GM18867 (cell line): ENCODE measurements around the gene CAGE1.
"Not testable (repeated sequence)": the region's sequence is repeated elsewhere in the genome, so short reads cannot be mapped to it uniquely, and the experiment has no call there.

ENCODE experiments used
- ATAC-seq: cut with Tn5 transposase; IDR thresholded peaks from one replicate; pipeline ENCODE4 v1.9.1; 2021; ENCODE audit warnings: mild to moderate bottlenecking, moderate library complexity; ENCODE audit not compliant: unreplicated experiment

Gene CAGE1

GRCh38 chr6:7410851-7411250 is 21.3 kb upstream of the CAGE1 start:
- no peak for ATAC-seq

DNA sequence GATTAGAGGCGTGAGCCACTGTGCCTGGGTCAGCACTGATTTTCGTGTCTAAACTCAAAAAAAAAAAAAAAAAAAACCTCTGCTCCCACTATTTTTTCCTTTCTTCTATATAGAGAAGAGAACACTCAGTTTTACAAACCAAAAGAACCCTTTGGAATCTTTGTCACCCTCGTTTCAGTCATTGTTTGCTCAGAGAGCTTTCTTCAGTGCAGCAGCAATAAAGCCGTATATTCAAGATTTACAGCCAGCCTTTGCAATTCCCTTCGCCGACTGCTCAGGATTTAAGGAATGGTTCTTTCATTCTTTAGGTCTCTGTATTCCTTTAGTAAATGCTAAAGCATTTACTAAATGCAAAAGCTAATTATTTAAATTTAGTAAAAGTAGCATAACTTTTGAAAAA is 20.2 kb upstream of the CAGE1 start:
- no peak for ATAC-seq

DNA sequence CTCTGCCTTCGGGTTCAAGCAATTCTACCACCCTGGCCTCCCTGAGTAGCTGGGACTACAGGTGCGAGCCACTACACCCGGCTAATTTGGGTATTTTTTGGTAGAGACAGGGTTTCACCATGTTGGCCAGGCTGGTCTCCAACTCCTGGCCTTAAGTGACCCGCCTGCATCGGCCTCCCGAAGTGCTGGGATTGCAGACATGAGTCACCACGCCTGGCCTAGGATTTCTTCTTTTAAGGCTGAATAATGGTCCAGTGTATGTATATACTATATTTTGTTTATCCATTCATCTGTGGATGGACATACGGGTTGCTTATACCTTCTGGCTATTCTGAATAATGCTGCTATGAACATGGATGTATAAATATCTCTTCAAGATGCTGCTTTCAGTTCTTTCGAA is 17.2 kb upstream of the CAGE1 start:
- no peak for ATAC-seq

GRCh38 chr6:7404546-7404945 is 15.0 kb upstream of the CAGE1 start:
- no peak for ATAC-seq

DNA sequence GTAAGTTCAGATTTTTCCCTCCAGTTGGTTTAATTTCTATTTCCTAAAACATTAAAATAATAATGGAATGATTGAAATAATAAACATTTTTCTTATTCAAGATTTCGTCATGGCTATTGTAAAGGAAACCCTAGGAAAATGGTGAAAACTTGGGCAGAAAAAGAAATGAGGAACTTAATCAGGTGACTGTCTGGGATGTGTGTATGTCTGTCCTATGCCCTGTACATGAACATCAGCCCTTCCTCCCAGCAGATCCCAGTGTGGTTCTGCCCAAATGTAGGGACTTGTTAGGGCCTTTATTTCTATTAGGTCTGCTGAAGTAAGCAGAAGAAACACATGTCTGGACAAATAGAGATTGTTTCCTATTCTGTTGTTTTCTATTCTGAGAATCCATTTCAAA is 13.2 kb upstream of the CAGE1 start:
- ATAC-seq, result no peak

DNA sequence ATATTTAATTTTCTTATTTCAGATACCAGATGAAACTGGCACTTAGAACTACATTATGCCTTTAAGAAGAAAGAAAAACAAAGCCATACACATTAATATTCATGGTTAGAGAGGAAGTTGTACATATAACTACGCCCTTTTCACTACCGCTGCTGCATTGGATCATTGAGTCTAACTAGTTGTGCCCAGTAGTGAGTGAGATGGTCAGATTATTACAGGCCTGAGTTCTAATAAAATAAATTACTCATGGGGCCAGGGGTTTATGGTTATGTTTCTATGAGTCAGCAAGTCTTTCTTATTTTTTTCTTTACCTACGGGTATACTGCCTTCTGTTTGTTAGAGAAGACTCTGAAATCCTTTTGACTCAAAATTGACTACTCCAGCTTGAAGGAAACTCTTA is 11.5 kb upstream of the CAGE1 start:
- ATAC-seq, result no peak

- no peak for ATAC-seq
These were observed 2.9 kb upstream of the CAGE1 start for GRCh38 chr6:7392402-7392801.

- no peak for ATAC-seq
These were observed 1.6 kb upstream of the CAGE1 start for GRCh38 chr6:7391151-7391550.

DNA sequence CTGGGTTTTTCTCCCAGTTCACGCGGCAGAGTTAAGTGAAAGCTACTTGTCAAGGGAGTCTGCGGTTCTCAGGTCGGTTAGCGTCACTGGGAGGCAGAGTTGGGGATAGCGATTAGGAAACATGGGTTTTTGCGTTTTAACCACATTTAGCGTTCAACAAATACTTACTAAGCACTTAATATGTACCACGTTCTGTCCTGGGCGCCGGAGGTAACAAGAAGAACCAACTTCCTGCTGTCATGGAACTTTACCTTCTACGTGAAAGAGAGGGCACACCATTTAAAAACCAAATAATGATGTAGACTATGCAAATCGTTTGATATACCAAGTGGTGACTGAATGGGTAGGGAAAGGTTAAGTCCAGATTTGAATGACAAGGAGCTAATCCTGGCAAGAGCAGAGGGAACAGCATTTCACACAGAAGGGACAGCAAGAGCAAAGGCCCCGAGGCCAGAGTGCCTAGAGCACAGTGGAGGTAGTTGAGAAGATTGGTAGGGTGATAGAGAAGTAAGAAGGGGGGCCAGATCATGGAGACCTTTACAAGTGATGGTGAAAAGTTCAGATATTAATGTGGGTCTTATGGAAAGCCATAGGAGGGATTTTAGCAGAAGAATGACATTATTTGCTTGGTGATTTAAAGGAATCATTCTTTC is 810 bp upstream of the CAGE1 start:
- peak; percentile 14 for ATAC-seq

- ATAC-seq, result no peak
These were observed 436 bp downstream of the CAGE1 start for GRCh38 chr6:7389162-7389450.

GRCh38 chr6:7381092-7381491 is 8.4 kb downstream of the CAGE1 start:
- no peak for ATAC-seq

DNA sequence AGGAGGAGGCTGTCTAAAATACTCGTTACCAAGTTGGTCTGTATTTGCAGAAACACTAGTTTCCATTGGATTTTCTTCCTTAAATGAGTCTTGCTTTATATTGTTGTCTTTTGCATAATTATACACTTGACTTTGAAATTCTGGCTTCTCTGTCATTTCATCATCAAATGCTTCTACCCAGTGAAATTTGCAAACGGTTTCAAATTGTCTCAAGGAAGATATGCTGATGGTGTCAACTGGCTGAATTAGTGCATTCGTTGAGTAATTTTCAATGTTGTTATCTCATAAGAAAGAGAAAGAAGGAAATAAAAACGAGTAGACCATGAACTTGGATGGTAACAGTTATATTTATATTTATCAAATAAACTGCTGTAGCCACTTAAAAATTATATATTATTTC is 10.8 kb downstream of the CAGE1 start:
- ATAC-seq, result no peak

GRCh38 chr6:7377961-7378360 is 11.6 kb downstream of the CAGE1 start:
- ATAC-seq, result no peak

- ATAC-seq, result no peak
These were observed 15.8 kb downstream of the CAGE1 start for GRCh38 chr6:7373739-7374138.

- ATAC-seq, result no peak
These were observed 22.1 kb downstream of the CAGE1 start for GRCh38 chr6:7367408-7367807.

GRCh38 chr6:7351916-7352315 is 37.6 kb downstream of the CAGE1 start:
- ATAC-seq, result not testable (repeated sequence)

DNA sequence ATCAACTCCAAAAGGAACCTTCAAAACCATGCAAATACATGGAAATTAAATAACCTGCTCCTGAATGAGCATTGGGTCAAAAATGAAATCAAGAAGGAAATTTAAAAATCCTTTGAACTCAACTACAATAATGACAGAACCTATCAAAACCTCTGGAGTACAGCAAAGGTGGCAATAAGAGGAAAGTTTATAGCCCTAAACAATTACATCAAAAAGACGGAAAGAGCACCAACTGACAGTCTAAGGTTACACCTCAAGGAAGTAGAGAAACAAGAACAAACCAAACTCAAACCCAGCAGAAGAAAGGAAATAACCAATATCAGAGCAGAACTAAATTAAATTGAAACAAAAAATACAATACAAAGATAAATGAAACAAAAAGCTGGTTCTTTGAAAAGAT is 39.0 kb downstream of the CAGE1 start:
- not testable (repeated sequence) for ATAC-seq

DNA sequence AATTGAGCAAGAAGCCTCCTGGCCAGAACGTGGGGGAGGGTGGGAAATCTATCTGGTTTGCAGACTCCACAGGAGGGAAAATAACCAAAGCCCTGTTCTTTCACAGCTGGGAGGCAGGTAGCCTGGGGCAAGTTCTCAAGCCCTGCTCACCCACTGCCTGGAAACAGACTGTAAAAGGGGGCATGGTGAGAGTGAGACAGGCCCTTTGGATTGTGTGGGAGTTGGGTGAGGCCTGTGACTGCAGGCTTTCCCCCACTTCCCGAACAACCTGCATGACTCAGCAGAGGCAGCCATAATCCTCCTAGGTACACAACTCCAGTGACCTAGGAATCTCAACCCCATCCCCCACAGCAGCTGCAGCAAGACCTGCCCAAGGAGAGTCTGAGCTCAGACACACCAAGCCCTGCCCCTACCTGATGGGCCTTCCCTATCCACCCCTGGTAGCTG is 42.0 kb downstream of the CAGE1 start:
- ATAC-seq, result not testable (repeated sequence)

GRCh38 chr6:7344773-7345450 is 44.6 kb downstream of the CAGE1 start:
- not testable (repeated sequence) for ATAC-seq

GRCh38 chr6:7343546-7344475 is 45.7 kb downstream of the CAGE1 start:
- no peak for ATAC-seq

DNA sequence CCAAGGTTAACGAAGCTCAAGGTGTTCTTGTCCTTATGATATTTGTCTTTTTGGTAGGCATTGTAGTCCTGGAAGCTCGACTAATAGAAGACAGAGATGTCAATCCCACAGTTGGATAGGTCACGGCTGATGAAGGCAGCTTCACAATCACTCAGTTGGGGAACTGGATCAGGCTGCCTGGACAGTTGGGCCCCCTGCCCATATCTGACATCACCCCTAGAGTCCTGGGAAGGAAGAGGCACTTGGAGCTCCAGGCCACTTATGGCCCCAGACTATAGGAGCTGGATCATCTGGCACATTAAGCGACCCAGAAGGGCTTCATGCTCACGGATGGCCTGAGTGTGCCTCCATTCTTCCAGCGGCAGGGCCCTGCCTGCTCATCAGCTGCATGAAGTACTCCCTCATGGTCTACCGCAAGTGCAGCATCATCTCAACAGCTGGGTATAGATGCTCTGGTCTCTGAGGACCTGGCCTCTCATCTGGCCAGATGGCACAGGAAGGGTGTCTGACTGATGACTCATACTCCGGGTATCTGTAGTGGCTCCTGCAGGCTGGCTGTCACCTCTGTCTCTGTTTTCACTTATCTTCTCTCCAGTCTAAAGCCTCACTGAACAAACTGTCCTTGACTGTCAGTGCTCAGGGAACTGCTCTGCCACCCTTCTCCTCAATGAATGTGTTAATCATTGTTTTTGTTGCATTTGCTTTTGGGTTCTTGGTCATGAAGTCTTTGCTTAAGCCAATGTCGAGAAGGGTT is 47.4 kb downstream of the CAGE1 start:
- ATAC-seq, result peak; percentile 96
